Gastrocnemius medialis (tissue), 4 donors: Measurements from ENCODE around the gene KLHL8. TPM values are rescaled to one million over a fixed set of nuclear protein-coding genes. Genes with fewer than 3 reads are reported as not detected.

Experiments used
- ATAC-seq, 2 donors: fragments of 150-250 bp; one replicate each; pipeline ENCODE4 v1.9.1; 2016
- DNase-seq, 2 donors: peaks; one replicate each; pipeline ENCODE4 v3.0.0-alpha.2; 2019
- H3K27ac ChIP-seq, 4 donors: fragments of 200-600 bp; sonication (generic); 1 replicate in 1 of 4; 2 replicates in 3 of 4; pipeline ENCODE4 v1.5.1; 2016 to 2018; ENCODE audit warnings: mild to moderate bottlenecking in 2 of 4, moderate library complexity in 1 of 4
- H3K27me3 ChIP-seq, 3 donors: fragments of 200-600 bp; sonication (generic) in 2 of 3; 1 replicate in 1 of 3; 2 replicates in 2 of 3; pipeline versions ENCODE4 v1.5.1 to v1.6.0; 2016 to 2019; ENCODE audit warnings: mild to moderate bottlenecking in 1 of 3, moderate library complexity in 1 of 3
- H3K36me3 ChIP-seq, 2 donors: fragments of 200-600 bp; sonication (generic) in 1 of 2; one replicate each; pipeline ENCODE4 v1.5.1; 2017 to 2018
- H3K4me1 ChIP-seq, 2 donors: fragments of 200-600 bp; sonication (generic) in 1 of 2; one replicate each; pipeline ENCODE4 v1.5.1; 2016 to 2017; ENCODE audit warnings: mild to moderate bottlenecking in 2 of 2
- H3K4me3 ChIP-seq, 4 donors: fragments of 200-600 bp; sonication (generic) in 3 of 4; 1 replicate in 1 of 4; 2 replicates in 3 of 4; pipeline ENCODE4 v1.5.1; 2016 to 2019; ENCODE audit warnings: mild to moderate bottlenecking in 2 of 4
- H3K9me3 ChIP-seq, 3 donors: fragments of 200-600 bp; sonication (generic) in 2 of 3; 1 replicate in 1 of 3; 2 replicates in 2 of 3; pipeline ENCODE4 v1.5.1; 2016 to 2019
- POLR2A ChIP-seq, 2 donors: fragments of 450-650 bp; IDR thresholded peaks; one replicate each; pipeline ENCODE4 v1.6.1; 2017; ENCODE audit warnings: antibody characterized with exemption in 2 of 2, mild to moderate bottlenecking in 2 of 2, moderate library complexity in 2 of 2
- in situ Hi-C, 4 donors: fragments of 200-750 bp; cut with MboI; loops; one replicate each; pipeline versions ENCODE4 v1.15.0 to v1.8.0; 2017; ENCODE audit warnings: low sequenced_read_pairs in 4 of 4
- intact Hi-C: fragments of 100-400 bp; cut with DNase I; formaldehyde crosslinking; loops from one replicate; pipeline ENCODE4 v1.15.1; 2023; ENCODE audit warnings: low total_unique reads
- total RNA-seq, 4 donors: library from RNA; depleted of rRNA; stranded (reverse); fragments of >200 nt; gene quantifications; one replicate each; pipeline versions ENCODE4 v1.1.0 to v1.2.3, GENCODE V29; 2016
- TF ChIP-seq, protein P1 (sequence below), 5 experiments: fragments of 450-650 bp in 3 of 5; fragments of 200-600 bp in 2 of 5; sonication (generic) in 2 of 5; IDR thresholded peaks in 4 of 5; conservative IDR thresholded peaks in 1 of 5; 1 replicate in 4 of 5; 2 replicates in 1 of 5; pipeline ENCODE4 v1.5.1; 2016 to 2019; ENCODE audit warnings: antibody characterized with exemption in 5 of 5, mild to moderate bottlenecking in 3 of 5, moderate library complexity in 3 of 5

The KLHL8 gene
- total RNA-seq, 4 donors from 2014 or later: 15.5 to 19.4 (median 18.6) TPM

DNA sequence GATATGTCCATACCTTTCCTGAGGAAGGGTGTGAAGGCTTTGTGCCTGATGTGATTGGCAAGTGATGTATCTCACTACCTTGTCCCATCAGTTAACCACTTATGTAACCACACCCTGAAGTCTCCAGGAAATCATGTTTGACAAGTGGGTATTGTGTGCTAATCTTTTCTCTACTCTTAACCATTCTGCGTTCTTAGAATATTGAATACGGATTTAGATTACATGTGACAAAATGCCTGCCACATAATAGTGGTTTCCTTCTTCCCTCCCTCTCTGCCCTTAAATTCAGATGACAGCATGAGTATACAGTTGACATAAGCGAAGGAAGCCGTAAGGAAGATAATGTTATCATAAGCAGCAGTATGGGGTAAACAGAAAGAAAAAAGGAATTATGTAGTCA is 108.4 kb downstream of the KLHL8 start:
- intact Hi-C loops: no loop called here
- TF ChIP-seq, protein P1, sequence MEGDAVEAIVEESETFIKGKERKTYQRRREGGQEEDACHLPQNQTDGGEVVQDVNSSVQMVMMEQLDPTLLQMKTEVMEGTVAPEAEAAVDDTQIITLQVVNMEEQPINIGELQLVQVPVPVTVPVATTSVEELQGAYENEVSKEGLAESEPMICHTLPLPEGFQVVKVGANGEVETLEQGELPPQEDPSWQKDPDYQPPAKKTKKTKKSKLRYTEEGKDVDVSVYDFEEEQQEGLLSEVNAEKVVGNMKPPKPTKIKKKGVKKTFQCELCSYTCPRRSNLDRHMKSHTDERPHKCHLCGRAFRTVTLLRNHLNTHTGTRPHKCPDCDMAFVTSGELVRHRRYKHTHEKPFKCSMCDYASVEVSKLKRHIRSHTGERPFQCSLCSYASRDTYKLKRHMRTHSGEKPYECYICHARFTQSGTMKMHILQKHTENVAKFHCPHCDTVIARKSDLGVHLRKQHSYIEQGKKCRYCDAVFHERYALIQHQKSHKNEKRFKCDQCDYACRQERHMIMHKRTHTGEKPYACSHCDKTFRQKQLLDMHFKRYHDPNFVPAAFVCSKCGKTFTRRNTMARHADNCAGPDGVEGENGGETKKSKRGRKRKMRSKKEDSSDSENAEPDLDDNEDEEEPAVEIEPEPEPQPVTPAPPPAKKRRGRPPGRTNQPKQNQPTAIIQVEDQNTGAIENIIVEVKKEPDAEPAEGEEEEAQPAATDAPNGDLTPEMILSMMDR (IDR thresholded peaks at IDR 0.05 in 4 of 5, conservative IDR thresholded peaks at IDR 0.05 in 1 of 5): no peak
- no peak for TF ChIP-seq POLR2A (IDR thresholded peaks at IDR 0.05)

More for the DNA sequence above, 108.4 kb downstream of the KLHL8 start:
- peaks cover 52% of the 10 kb centered on the region in 2 donors for H3K4me1 ChIP-seq
- DNase-seq (no peak), ATAC-seq (no peak)
- in situ Hi-C loops: loop anchor here in 1 of 4 donors (25.0 kb wide), 1 partner anchor 100 kb away; no protein-coding TSS in a partner anchor
- peaks cover 0 to 30% of the 10 kb centered on the region in 2 donors for H3K36me3 ChIP-seq
- H3K27ac ChIP-seq: peak overlapping the region in 3 of 4 donors; percentile 6 to 53 (median 32)
- H3K4me3 ChIP-seq: no peak overlapping the region
- no peaks in the 10 kb centered on the region for H3K9me3 ChIP-seq
- no peaks in the 10 kb centered on the region for H3K27me3 ChIP-seq

Other genes with a start within 250 kb of the KLHL8 start
- under 1 TPM; 0.13 to 0.58 (median 0.28) TPM for gene HSD17B13, start 102.3 kb upstream of the KLHL8 start, total RNA-seq
- gene HSD17B11, start 170.6 kb upstream of the KLHL8 start, total RNA-seq: 10 to 100 TPM; 15.3 to 34.9 (median 19.2) TPM
- 10 to 100 TPM; 13.4 to 16.7 (median 15.8) TPM for gene NUDT9, start 202.0 kb upstream of the KLHL8 start, total RNA-seq